HL-60 (cell line): Measurements from ENCODE around the gene AGAP1.

Experiments used
- DNase-seq, 2 experiments: peaks; one replicate each; pipeline ENCODE4 v3.0.0-alpha.2; 2010 to 2020; ENCODE audit warnings: low read depth in 1 of 2, low spot score in 1 of 2
- H3K27ac ChIP-seq: fragments of 250-450 bp; sonication (Bioruptor Pico); replicated peaks from 2 replicates; pipeline ENCODE4 v1.5.1; 2020; ENCODE audit warnings: mild to moderate bottlenecking, moderate library complexity
- H3K27me3 ChIP-seq: fragments of 250-450 bp; sonication (Bioruptor Pico); 2 replicates; pipeline ENCODE4 v1.5.1; 2021; ENCODE audit warnings: mild to moderate bottlenecking, moderate library complexity; ENCODE audit not compliant: insufficient read depth, poor library complexity, severe bottlenecking
- H3K4me3 ChIP-seq: replicated peaks from 2 replicates; pipeline ENCODE4 v1.5.1; 2011; ENCODE audit warnings: mild to moderate bottlenecking, control low read depth, low read length; ENCODE audit not compliant: insufficient read depth
- GABPA ChIP-seq: IDR thresholded peaks from 2 replicates; pipeline ENCODE4 v1.6.1; 2012; ENCODE audit warnings: low read depth
- POLR2AphosphoS5 ChIP-seq: IDR thresholded peaks from 2 replicates; pipeline ENCODE4 v1.6.1; 2012; ENCODE audit warnings: low read depth
- SPI1 ChIP-seq: IDR thresholded peaks from 2 replicates; pipeline ENCODE4 v1.6.1; 2012; ENCODE audit warnings: low read depth, mild to moderate bottlenecking, borderline replicate concordance
- TF ChIP-seq, protein P1 (sequence below): IDR thresholded peaks from 2 replicates; pipeline ENCODE4 v1.6.1; 2012; ENCODE audit warnings: low read depth; ENCODE audit not compliant: insufficient replicate concordance
- TF ChIP-seq, protein P2 (sequence below): IDR thresholded peaks from one replicate; pipeline ENCODE4 v1.5.1; 2011; ENCODE audit warnings: low read length, control low read depth, inconsistent platforms; ENCODE audit not compliant: insufficient read depth

Gene AGAP1

DNA sequence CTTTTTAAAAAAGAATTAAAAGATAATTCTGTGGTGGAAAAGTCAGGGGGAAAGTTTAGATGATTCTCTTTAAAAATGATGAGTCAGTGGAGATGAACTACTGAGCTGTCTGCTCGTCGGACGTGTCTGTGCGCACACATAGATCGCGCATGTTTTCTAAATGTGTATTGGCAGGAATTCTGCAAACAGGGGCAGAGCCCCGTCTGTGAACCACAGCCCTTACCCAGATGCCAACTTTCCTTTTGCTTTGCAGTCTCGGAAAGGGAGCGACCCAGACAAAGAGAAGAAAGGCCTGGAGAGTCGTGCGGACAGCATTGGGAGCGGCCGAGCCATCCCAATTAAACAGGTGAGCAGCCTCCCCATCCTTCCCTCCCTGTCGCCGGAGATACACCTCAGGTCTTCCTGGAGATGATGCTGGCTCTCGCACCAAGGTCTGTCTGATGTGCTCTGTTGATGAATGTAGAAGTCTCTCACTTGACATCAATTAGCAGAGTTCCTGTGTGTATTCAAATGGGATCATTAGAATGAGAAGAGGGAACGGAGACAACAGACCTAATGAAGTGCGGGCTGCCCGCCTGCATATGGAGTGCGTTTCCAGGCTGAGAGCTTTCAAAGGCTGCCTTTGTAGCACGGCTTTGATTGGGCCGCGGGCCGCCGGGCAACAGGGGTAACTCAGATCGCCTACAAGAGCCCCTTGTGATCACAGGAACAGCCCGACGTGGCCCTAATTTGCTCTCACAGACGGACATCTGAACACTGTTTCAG is 313.3 kb downstream of the AGAP1 start:
- no peak overlapping the region for H3K27ac ChIP-seq
- H3K4me3 ChIP-seq = no peak overlapping the region
- H3K27me3 ChIP-seq = no peaks in the 10 kb centered on the region
- no peak for DNase-seq
- TF ChIP-seq SPI1 (no peak), POLR2AphosphoS5 (no peak), GABPA (no peak)
- TF ChIP-seq, protein P1, sequence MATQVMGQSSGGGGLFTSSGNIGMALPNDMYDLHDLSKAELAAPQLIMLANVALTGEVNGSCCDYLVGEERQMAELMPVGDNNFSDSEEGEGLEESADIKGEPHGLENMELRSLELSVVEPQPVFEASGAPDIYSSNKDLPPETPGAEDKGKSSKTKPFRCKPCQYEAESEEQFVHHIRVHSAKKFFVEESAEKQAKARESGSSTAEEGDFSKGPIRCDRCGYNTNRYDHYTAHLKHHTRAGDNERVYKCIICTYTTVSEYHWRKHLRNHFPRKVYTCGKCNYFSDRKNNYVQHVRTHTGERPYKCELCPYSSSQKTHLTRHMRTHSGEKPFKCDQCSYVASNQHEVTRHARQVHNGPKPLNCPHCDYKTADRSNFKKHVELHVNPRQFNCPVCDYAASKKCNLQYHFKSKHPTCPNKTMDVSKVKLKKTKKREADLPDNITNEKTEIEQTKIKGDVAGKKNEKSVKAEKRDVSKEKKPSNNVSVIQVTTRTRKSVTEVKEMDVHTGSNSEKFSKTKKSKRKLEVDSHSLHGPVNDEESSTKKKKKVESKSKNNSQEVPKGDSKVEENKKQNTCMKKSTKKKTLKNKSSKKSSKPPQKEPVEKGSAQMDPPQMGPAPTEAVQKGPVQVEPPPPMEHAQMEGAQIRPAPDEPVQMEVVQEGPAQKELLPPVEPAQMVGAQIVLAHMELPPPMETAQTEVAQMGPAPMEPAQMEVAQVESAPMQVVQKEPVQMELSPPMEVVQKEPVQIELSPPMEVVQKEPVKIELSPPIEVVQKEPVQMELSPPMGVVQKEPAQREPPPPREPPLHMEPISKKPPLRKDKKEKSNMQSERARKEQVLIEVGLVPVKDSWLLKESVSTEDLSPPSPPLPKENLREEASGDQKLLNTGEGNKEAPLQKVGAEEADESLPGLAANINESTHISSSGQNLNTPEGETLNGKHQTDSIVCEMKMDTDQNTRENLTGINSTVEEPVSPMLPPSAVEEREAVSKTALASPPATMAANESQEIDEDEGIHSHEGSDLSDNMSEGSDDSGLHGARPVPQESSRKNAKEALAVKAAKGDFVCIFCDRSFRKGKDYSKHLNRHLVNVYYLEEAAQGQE = no peak
- TF ChIP-seq, protein P2, sequence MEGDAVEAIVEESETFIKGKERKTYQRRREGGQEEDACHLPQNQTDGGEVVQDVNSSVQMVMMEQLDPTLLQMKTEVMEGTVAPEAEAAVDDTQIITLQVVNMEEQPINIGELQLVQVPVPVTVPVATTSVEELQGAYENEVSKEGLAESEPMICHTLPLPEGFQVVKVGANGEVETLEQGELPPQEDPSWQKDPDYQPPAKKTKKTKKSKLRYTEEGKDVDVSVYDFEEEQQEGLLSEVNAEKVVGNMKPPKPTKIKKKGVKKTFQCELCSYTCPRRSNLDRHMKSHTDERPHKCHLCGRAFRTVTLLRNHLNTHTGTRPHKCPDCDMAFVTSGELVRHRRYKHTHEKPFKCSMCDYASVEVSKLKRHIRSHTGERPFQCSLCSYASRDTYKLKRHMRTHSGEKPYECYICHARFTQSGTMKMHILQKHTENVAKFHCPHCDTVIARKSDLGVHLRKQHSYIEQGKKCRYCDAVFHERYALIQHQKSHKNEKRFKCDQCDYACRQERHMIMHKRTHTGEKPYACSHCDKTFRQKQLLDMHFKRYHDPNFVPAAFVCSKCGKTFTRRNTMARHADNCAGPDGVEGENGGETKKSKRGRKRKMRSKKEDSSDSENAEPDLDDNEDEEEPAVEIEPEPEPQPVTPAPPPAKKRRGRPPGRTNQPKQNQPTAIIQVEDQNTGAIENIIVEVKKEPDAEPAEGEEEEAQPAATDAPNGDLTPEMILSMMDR = no peak

- Histone ChIP-seq H3K4me3 (no peak overlapping the region), H3K27ac (no peak overlapping the region), H3K27me3 (no peaks in the 10 kb centered on the region)
- DNase-seq = no peak
- TF ChIP-seq, protein P2 = no peak
- TF ChIP-seq GABPA (no peak), SPI1 (no peak), POLR2AphosphoS5 (no peak)
- TF ChIP-seq, protein P1 = no peak
Observed at GRCh38 chr2:235808366-235808765, 314.5 kb downstream of the AGAP1 start.

DNA sequence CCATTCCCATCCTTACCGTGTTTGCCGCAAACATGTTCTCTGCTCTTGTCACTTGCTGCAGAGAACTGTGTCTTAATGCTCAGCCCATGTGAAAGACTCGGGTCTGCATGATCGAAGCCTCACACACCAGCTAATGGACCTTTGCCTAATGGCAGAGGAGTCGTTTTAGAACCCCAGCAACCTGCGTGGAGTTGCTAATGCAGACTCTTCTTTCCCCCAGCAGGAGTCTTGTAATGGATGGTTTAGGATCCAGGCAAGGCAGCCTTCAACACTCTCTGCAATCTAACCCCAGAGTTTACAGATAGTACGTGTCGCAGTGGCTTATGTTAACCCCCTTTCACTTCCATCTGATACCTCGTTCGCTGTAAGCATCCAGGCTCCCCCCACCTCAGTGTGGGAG is 316.4 kb downstream of the AGAP1 start:
- no peaks in the 10 kb centered on the region for H3K27me3 ChIP-seq
- TF ChIP-seq SPI1 (no peak), GABPA (no peak)
- TF ChIP-seq, protein P2 = no peak
- TF ChIP-seq, protein P1 = no peak
- no peak for DNase-seq

More for the DNA sequence above, 316.4 kb downstream of the AGAP1 start:
- Histone ChIP-seq H3K27ac (no peak overlapping the region), H3K4me3 (no peak overlapping the region)
